ENCODE results near the gene RTP3.

- no peak for TF ChIP-seq CTCF (IDR thresholded peaks at IDR 0.05)
- TF ChIP-seq POLR2A (IDR thresholded peaks at IDR 0.05) = no peak
These were observed 19.4 kb downstream of the RTP3 start for GRCh38 chr3:46517016-46517783.

Measured in thyroid gland (tissue), 4 donors.